DOHH2 (cell line): ENCODE results near the gene TP53I13.

Experiments used
- CTCF ChIP-seq: fragments of 200-600 bp; sonication (generic); IDR thresholded peaks from one replicate; pipeline ENCODE4 v1.5.1; 2014; ENCODE audit warnings: antibody characterized with exemption, mild to moderate bottlenecking, low read depth, low read length; ENCODE audit not compliant: poor library complexity, severe bottlenecking
- EZH2phosphoT487 ChIP-seq: fragments of 200-600 bp; sonication (generic); IDR thresholded peaks from 2 replicates; pipeline ENCODE4 v1.6.1; 2017; ENCODE audit warnings: borderline replicate concordance, mild to moderate bottlenecking, antibody characterized with exemption, low read length, moderate library complexity, mixed read lengths

DNA sequence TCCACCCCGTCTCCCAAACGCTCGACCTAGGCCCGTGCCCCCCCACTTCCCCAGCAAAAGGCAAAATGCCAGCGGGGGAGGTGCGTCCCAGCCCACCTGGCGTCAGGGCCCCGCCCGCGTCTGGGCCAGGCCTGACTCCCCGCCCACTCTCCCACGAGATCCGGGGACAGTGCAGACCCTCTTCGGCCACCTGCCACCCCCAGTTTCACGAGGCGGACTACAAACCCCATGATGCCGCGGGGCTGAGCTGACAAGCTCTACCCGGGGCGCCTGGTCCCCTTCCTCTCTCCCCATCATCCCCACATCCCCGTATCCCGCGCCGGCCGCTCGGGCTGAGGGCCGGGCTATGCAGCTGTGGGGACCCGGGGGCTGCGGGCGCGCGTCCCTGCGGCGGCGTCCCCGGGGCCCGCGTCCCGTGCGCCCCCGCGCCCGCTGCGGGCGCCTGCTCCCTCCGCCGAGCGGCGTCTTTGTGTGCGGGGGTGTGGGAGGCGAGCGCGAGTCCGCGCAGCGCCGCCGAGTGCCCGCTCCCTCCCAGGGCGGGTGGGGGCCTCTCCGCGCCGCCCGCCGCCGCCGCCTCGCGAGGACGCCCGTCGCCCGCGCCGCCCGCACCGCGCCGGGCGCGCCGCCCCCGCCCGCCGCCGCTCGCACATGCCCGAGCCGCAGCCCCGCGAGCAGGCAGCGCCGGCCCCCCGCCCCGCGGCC, 24.5 kb downstream of the TP53I13 start, which contains the start of gene ANKRD13B:
- TF ChIP-seq CTCF (no peak), EZH2phosphoT487 (no peak)
